Trophoblast cell (in vitro differentiated cells and primary cell): ENCODE measurements around the gene CNOT1.
"Not testable (repeated sequence)": the region's sequence is repeated elsewhere in the genome, so short reads cannot be mapped to it uniquely, and the experiment has no call there.

Experiments
- DNase-seq, 2 donors: peaks; one replicate each; pipeline ENCODE4 v3.0.0-alpha.2; 2016
- H2AFZ ChIP-seq: 2 replicates; pipeline ENCODE4 v1.6.1; 2013; ENCODE audit warnings: low read length, moderate library complexity, mild to moderate bottlenecking; ENCODE audit not compliant: insufficient read depth, poor library complexity
- H2AK5ac ChIP-seq: 2 replicates; pipeline ENCODE4 v1.6.1; 2013; ENCODE audit warnings: mild to moderate bottlenecking, low read length
- H2BK120ac ChIP-seq: 2 replicates; pipeline ENCODE4 v1.6.1; 2013; ENCODE audit warnings: low read length, mild to moderate bottlenecking, moderate library complexity; ENCODE audit not compliant: insufficient read depth, poor library complexity
- H2BK12ac ChIP-seq: 2 replicates; pipeline ENCODE4 v1.6.1; 2013; ENCODE audit warnings: mild to moderate bottlenecking, low read length, moderate library complexity
- H2BK5ac ChIP-seq: 2 replicates; pipeline ENCODE4 v1.6.1; 2013; ENCODE audit warnings: low read length, low read depth, moderate library complexity, mild to moderate bottlenecking; ENCODE audit not compliant: poor library complexity
- H3K14ac ChIP-seq: 2 replicates; pipeline ENCODE4 v1.6.1; 2013; ENCODE audit warnings: mild to moderate bottlenecking, low read length
- H3K18ac ChIP-seq: 2 replicates; pipeline ENCODE4 v1.6.1; 2013; ENCODE audit warnings: mild to moderate bottlenecking, low read length
- H3K23ac ChIP-seq: 2 replicates; pipeline ENCODE4 v1.6.1; 2013; ENCODE audit warnings: low read length
- H3K27ac ChIP-seq: 2 replicates; pipeline ENCODE4 v1.5.1; 2013; ENCODE audit warnings: low read depth, mild to moderate bottlenecking, inconsistent platforms, low read length, moderate library complexity
- H3K27me3 ChIP-seq: 2 replicates; pipeline ENCODE4 v1.6.1; 2013; ENCODE audit warnings: inconsistent platforms, mild to moderate bottlenecking, low read length, moderate library complexity; ENCODE audit not compliant: insufficient read depth
- H3K36me3 ChIP-seq, 2 experiments: 1 replicate in 1 of 2; 2 replicates in 1 of 2; pipeline ENCODE4 v1.6.1; 2013; ENCODE audit warnings: low read length in 2 of 2, mild to moderate bottlenecking in 2 of 2, moderate library complexity in 1 of 2; ENCODE audit not compliant: insufficient read depth in 2 of 2, control insufficient read depth in 1 of 2
- H3K4ac ChIP-seq: 2 replicates; pipeline ENCODE4 v1.6.1; 2013; ENCODE audit warnings: low read depth, mild to moderate bottlenecking, low read length, moderate library complexity
- H3K4me1 ChIP-seq, 2 experiments: 1 replicate in 1 of 2; 2 replicates in 1 of 2; pipeline ENCODE4 v1.6.1; 2013; ENCODE audit warnings: low read length in 2 of 2, mild to moderate bottlenecking in 2 of 2, moderate library complexity in 1 of 2; ENCODE audit not compliant: insufficient read depth in 2 of 2, control insufficient read depth in 1 of 2
- H3K4me2 ChIP-seq: 2 replicates; pipeline ENCODE4 v1.6.1; 2013; ENCODE audit warnings: inconsistent platforms, mild to moderate bottlenecking, low read length, moderate library complexity
- H3K4me3 ChIP-seq: 2 replicates; pipeline ENCODE4 v1.5.1; 2013; ENCODE audit warnings: mild to moderate bottlenecking, low read depth, low read length, inconsistent platforms
- H3K79me1 ChIP-seq: one replicate; pipeline ENCODE4 v1.6.1; 2013; ENCODE audit warnings: low read length
- H3K79me2 ChIP-seq: 2 replicates; pipeline ENCODE4 v1.6.1; 2013; ENCODE audit warnings: low read length, mild to moderate bottlenecking; ENCODE audit not compliant: control insufficient read depth, insufficient read depth, poor library complexity
- H3K9ac ChIP-seq: 2 replicates; pipeline ENCODE4 v1.6.1; 2013; ENCODE audit warnings: mild to moderate bottlenecking, low read length
- H3K9me3 ChIP-seq: 2 replicates; pipeline ENCODE4 v1.6.1; 2013; ENCODE audit warnings: low read depth, mild to moderate bottlenecking, control low read depth, inconsistent platforms, low read length; ENCODE audit not compliant: insufficient read depth
- H4K12ac ChIP-seq: 2 replicates; pipeline ENCODE4 v1.6.1; 2013; ENCODE audit warnings: low read depth, mild to moderate bottlenecking, low read length, moderate library complexity
- H4K8ac ChIP-seq: 2 replicates; pipeline ENCODE4 v1.6.1; 2013; ENCODE audit warnings: low read depth, mild to moderate bottlenecking, low read length, moderate library complexity
- H4K91ac ChIP-seq: one replicate; pipeline ENCODE4 v1.6.1; 2013; ENCODE audit warnings: low read depth, mild to moderate bottlenecking, low read length, moderate library complexity
- WGBS: extraction: QIAGEN DNeasy Blood & Tissue Kit; methylation state at CpG from one replicate; pipeline ENCODE4 v1.1.7; 2013; ENCODE audit warnings: missing lambda C conversion rate; ENCODE audit not compliant: insufficient read length, insufficient coverage; ENCODE audit errors: extremely low coverage; 5-methylcytosine and 5-hydroxymethylcytosine counted together

The CNOT1 gene

GRCh38 chr16:58490539-58490938 lies 139.1 kb downstream of the CNOT1 start:
- not testable (repeated sequence) for H3K9me3 ChIP-seq

GRCh38 chr16:58490065-58490464 lies 139.6 kb downstream of the CNOT1 start:
- H3K18ac ChIP-seq, result no peak overlapping the region
- no peaks in the 10 kb centered on the region for H3K79me1 ChIP-seq
- H3K4me2 ChIP-seq, result no peak overlapping the region
- whole genome bisulfite sequencing, result no CpG with 5 or more reads among the region's 4 CpGs
- no peak overlapping the region for H3K27ac ChIP-seq
- H3K4me1 ChIP-seq, result peaks cover 0 to 2% of the 10 kb centered on the region in 2 experiments
- DNase-seq, result no peak
- H2BK120ac ChIP-seq, result no peak overlapping the region
- H3K4ac ChIP-seq, result no peak overlapping the region
- H3K14ac ChIP-seq, result no peak overlapping the region
- no peak overlapping the region for H3K4me3 ChIP-seq
- H4K91ac ChIP-seq, result no peak overlapping the region
- no peaks in the 10 kb centered on the region for H3K27me3 ChIP-seq
- H4K12ac ChIP-seq, result no peak overlapping the region
- H3K9ac ChIP-seq, result no peak overlapping the region
- H2BK5ac ChIP-seq, result no peak overlapping the region
- H2AFZ ChIP-seq, result no peak overlapping the region
- no peaks in the 10 kb centered on the region for H3K9me3 ChIP-seq
- no peaks in the 10 kb centered on the region for H3K36me3 ChIP-seq
- H3K79me2 ChIP-seq, result no peaks in the 10 kb centered on the region
- no peak overlapping the region for H4K8ac ChIP-seq
- H3K23ac ChIP-seq, result no peak overlapping the region
- no peak overlapping the region for H2BK12ac ChIP-seq
- H2AK5ac ChIP-seq, result no peak overlapping the region

More at GRCh38 chr16:58490539-58490938, 139.1 kb downstream of the CNOT1 start:
- not testable (repeated sequence) for H3K4ac ChIP-seq, H4K8ac ChIP-seq, H4K12ac ChIP-seq, H2BK120ac ChIP-seq, H3K79me1 ChIP-seq, H3K79me2 ChIP-seq, H4K91ac ChIP-seq, H2BK5ac ChIP-seq, H3K23ac ChIP-seq, H3K4me2 ChIP-seq, H2AFZ ChIP-seq, H3K14ac ChIP-seq, DNase-seq, H2BK12ac ChIP-seq, H3K27ac ChIP-seq, H3K4me3 ChIP-seq, H3K4me1 ChIP-seq, H3K27me3 ChIP-seq, H3K36me3 ChIP-seq, H2AK5ac ChIP-seq, H3K18ac ChIP-seq, H3K9ac ChIP-seq
- no CpG with 5 or more reads among the region's 8 CpGs for whole genome bisulfite sequencing

- H3K4me1 ChIP-seq, result peaks cover 0 to 2% of the 10 kb centered on the region in 2 experiments
- H3K9ac ChIP-seq, result no peak overlapping the region
- H2BK12ac ChIP-seq, result no peak overlapping the region
- no peak overlapping the region for H4K12ac ChIP-seq
- H3K4me2 ChIP-seq, result no peak overlapping the region
- no peak overlapping the region for H2AFZ ChIP-seq
- H4K8ac ChIP-seq, result no peak overlapping the region
- H3K18ac ChIP-seq, result no peak overlapping the region
- DNase-seq, result no peak
- no CpG with 5 or more reads among the region's 3 CpGs for WGBS
- H3K36me3 ChIP-seq, result no peaks in the 10 kb centered on the region
- no peaks in the 10 kb centered on the region for H3K79me2 ChIP-seq
- no peaks in the 10 kb centered on the region for H3K9me3 ChIP-seq
- no peak overlapping the region for H3K27ac ChIP-seq
- no peak overlapping the region for H2AK5ac ChIP-seq
- H3K4ac ChIP-seq, result no peak overlapping the region
- no peak overlapping the region for H3K23ac ChIP-seq
- H3K27me3 ChIP-seq, result no peaks in the 10 kb centered on the region
- H2BK120ac ChIP-seq, result no peak overlapping the region
- H2BK5ac ChIP-seq, result no peak overlapping the region
- no peaks in the 10 kb centered on the region for H3K79me1 ChIP-seq
- no peak overlapping the region for H4K91ac ChIP-seq
- H3K14ac ChIP-seq, result no peak overlapping the region
- H3K4me3 ChIP-seq, result no peak overlapping the region
These were observed 141.1 kb downstream of the CNOT1 start for GRCh38 chr16:58488531-58488930.

- Histone ChIP-seq H2AFZ (peak overlapping the region; percentile 55), H2BK12ac (no peak overlapping the region), H3K18ac (no peak overlapping the region), H2BK120ac (no peak overlapping the region), H3K4me2 (peak overlapping the region; percentile 19), H3K14ac (no peak overlapping the region), H3K27me3 (no peaks in the 10 kb centered on the region), H3K79me2 (no peaks in the 10 kb centered on the region), H3K79me1 (no peaks in the 10 kb centered on the region), H2BK5ac (no peak overlapping the region), H4K8ac (no peak overlapping the region), H3K4ac (no peak overlapping the region), H3K23ac (no peak overlapping the region), H3K9ac (no peak overlapping the region), H4K12ac (peak overlapping the region; percentile 13), H2AK5ac (no peak overlapping the region), H3K4me1 (peaks cover 0 to 2% of the 10 kb centered on the region in 2 experiments), H3K27ac (no peak overlapping the region), H3K4me3 (peak overlapping the region; percentile 20), H3K9me3 (no peaks in the 10 kb centered on the region), H3K36me3 (no peaks in the 10 kb centered on the region), H4K91ac (no peak overlapping the region)
- DNase-seq, result peak; percentile 61 to 86
- no CpG with 5 or more reads among the region's 43 CpGs for WGBS
These were observed 141.9 kb downstream of the CNOT1 start for GRCh38 chr16:58487566-58488351.
